ENCODE results near the gene KCNQ1.

Gene KCNQ1

GRCh38 chr11:2534134-2534956 is 89.5 kb downstream of the KCNQ1 start:
- TF ChIP-seq EZH2phosphoT487 (IDR thresholded peaks at IDR 0.05; ENCODE audit: borderline replicate concordance): no peak
- Histone ChIP-seq H3K4me2 (ENCODE audit: low read depth, low read length, poor library complexity, severe bottlenecking) (peak overlapping the region; percentile 73), H3K9ac (ENCODE audit: low read depth, low read length, poor library complexity, severe bottlenecking) (peak overlapping the region; percentile 58), H3K9me3 (ENCODE audit: insufficient read depth, low read depth, low read length) (no peaks in the 10 kb centered on the region), H3K4me1 (ENCODE audit: insufficient read depth, low read length, poor library complexity, severe bottlenecking) (peaks cover 21% of the 10 kb centered on the region), H3K36me3 (ENCODE audit: insufficient read depth, low read length) (no peaks in the 10 kb centered on the region), H3K9me2 (replicated peaks; ENCODE audit: low read depth, low read length) (no peaks in the 10 kb centered on the region), H4K20me1 (ENCODE audit: insufficient read depth, low read length, poor library complexity, severe bottlenecking) (no peaks in the 10 kb centered on the region), H3K79me2 (ENCODE audit: insufficient read depth, low read length) (no peaks in the 10 kb centered on the region), H2AFZ (ENCODE audit: low read length) (peak overlapping the region; percentile 60; the same call in 1 of the 2 replicates), H3K4me3 (ENCODE audit: low read length, poor library complexity, severe bottlenecking) (peak overlapping the region; percentile 61), H3F3A (ENCODE audit: low read depth) (no peaks in the 10 kb centered on the region), H3K27me3 (ENCODE audit: insufficient read depth, low read length, poor library complexity, severe bottlenecking) (no peaks in the 10 kb centered on the region)

- H3F3A ChIP-seq (ENCODE audit: low read depth): no peaks in the 10 kb centered on the region
- no peak overlapping the region for H3K4me2 ChIP-seq (ENCODE audit: low read depth, low read length, poor library complexity, severe bottlenecking)
- TF ChIP-seq CTCF (conservative IDR thresholded peaks at IDR 0.05; ENCODE audit: low read length) (no peak), EZH2phosphoT487 (IDR thresholded peaks at IDR 0.05; ENCODE audit: borderline replicate concordance) (no peak)
- peak overlapping the region; percentile 58 for H3K9ac ChIP-seq (ENCODE audit: low read depth, low read length, poor library complexity, severe bottlenecking)
- H3K79me2 ChIP-seq (ENCODE audit: insufficient read depth, low read length): no peaks in the 10 kb centered on the region
- H3K4me3 ChIP-seq (ENCODE audit: low read length, poor library complexity, severe bottlenecking): no peak overlapping the region
- H3K9me2 ChIP-seq (replicated peaks; ENCODE audit: low read depth, low read length): no peaks in the 10 kb centered on the region
- H3K27me3 ChIP-seq (ENCODE audit: insufficient read depth, low read length, poor library complexity, severe bottlenecking): no peaks in the 10 kb centered on the region
- H2AFZ ChIP-seq (ENCODE audit: low read length): no peak overlapping the region
- no peaks in the 10 kb centered on the region for H4K20me1 ChIP-seq (ENCODE audit: insufficient read depth, low read length, poor library complexity, severe bottlenecking)
- peaks cover 21% of the 10 kb centered on the region for H3K4me1 ChIP-seq (ENCODE audit: insufficient read depth, low read length, poor library complexity, severe bottlenecking)
- no peaks in the 10 kb centered on the region for H3K36me3 ChIP-seq (ENCODE audit: insufficient read depth, low read length)
- H3K9me3 ChIP-seq (ENCODE audit: insufficient read depth, low read depth, low read length): no peaks in the 10 kb centered on the region
Measured at GRCh38 chr11:2534957-2535672, 90.3 kb downstream of the KCNQ1 start.

- Histone ChIP-seq H3K9me2 (replicated peaks; ENCODE audit: low read depth, low read length) (no peaks in the 10 kb centered on the region), H3K9ac (ENCODE audit: low read depth, low read length, poor library complexity, severe bottlenecking) (no peak overlapping the region), H3K27me3 (ENCODE audit: insufficient read depth, low read length, poor library complexity, severe bottlenecking) (no peaks in the 10 kb centered on the region), H3K79me2 (ENCODE audit: insufficient read depth, low read length) (no peaks in the 10 kb centered on the region), H3K9me3 (ENCODE audit: insufficient read depth, low read depth, low read length) (no peaks in the 10 kb centered on the region), H4K20me1 (ENCODE audit: insufficient read depth, low read length, poor library complexity, severe bottlenecking) (no peaks in the 10 kb centered on the region), H3K4me1 (ENCODE audit: insufficient read depth, low read length, poor library complexity, severe bottlenecking) (peaks cover 21% of the 10 kb centered on the region), H3F3A (ENCODE audit: low read depth) (no peaks in the 10 kb centered on the region), H3K4me3 (ENCODE audit: low read length, poor library complexity, severe bottlenecking) (no peak overlapping the region), H3K36me3 (ENCODE audit: insufficient read depth, low read length) (no peaks in the 10 kb centered on the region), H3K4me2 (ENCODE audit: low read depth, low read length, poor library complexity, severe bottlenecking) (no peak overlapping the region), H2AFZ (ENCODE audit: low read length) (no peak overlapping the region)
- TF ChIP-seq EZH2phosphoT487 (IDR thresholded peaks at IDR 0.05; ENCODE audit: borderline replicate concordance) (no peak), CTCF (conservative IDR thresholded peaks at IDR 0.05; ENCODE audit: low read length) (no peak)
Measured at GRCh38 chr11:2535673-2536439, 91.0 kb downstream of the KCNQ1 start.

Measured in Loucy (cell line).